ENCODE data around the gene TSFM.
A peak's percentile ranks its signal among the peaks of the same experiment; 100 is the strongest.

TSFM gene

DNA sequence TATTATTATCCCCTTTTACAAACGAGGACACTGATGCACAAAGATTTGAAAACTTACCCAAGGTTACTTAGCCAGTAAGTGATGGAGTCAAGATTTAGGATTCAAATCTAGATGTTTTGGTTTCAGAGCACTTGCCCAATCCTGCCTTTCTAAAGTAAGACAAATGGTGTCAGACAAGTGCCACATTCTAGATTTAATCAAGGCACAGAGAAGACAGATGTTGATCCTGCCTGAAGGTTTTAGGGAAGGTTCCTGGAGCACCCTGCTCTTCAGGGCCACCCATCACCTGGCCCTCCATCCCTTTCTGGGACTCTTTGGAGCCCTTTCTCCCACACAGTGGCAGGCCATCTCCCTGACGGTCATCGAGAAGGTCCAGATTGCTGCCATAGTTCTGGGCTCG, 24.8 kb upstream of the TSFM start:
- Histone ChIP-seq H3K27ac (ENCODE audit: low read length) (no peak overlapping the region), H3K9ac (ENCODE audit: low read length) (no peak overlapping the region), H3K36me3 (ENCODE audit: control insufficient read depth, low read depth, low read length) (no peaks in the 10 kb centered on the region), H3K4me3 (ENCODE audit: low read length) (no peak overlapping the region), H3K27me3 (ENCODE audit: control insufficient read depth, insufficient read depth, low read length) (peaks cover 47% of the 10 kb centered on the region), H3K9me3 (ENCODE audit: control insufficient read depth, low read depth, low read length) (no peaks in the 10 kb centered on the region), H3K4me1 (ENCODE audit: control insufficient read depth, low read depth, low read length) (peaks cover 14% of the 10 kb centered on the region)

- no peak overlapping the region for H3K4me3 ChIP-seq (ENCODE audit: low read length)
- no peak overlapping the region for H3K27ac ChIP-seq (ENCODE audit: low read length)
- H3K27me3 ChIP-seq (ENCODE audit: control insufficient read depth, insufficient read depth, low read length), result peaks cover 47% of the 10 kb centered on the region
- H3K4me1 ChIP-seq (ENCODE audit: control insufficient read depth, low read depth, low read length), result peaks cover 11% of the 10 kb centered on the region
- no peaks in the 10 kb centered on the region for H3K36me3 ChIP-seq (ENCODE audit: control insufficient read depth, low read depth, low read length)
- no peaks in the 10 kb centered on the region for H3K9me3 ChIP-seq (ENCODE audit: control insufficient read depth, low read depth, low read length)
- H3K9ac ChIP-seq (ENCODE audit: low read length), result no peak overlapping the region
Observed at GRCh38 chr12:57758552-57759359, 23.8 kb upstream of the TSFM start.

- H3K4me3 ChIP-seq (ENCODE audit: low read length), result no peak overlapping the region
- H3K4me1 ChIP-seq (ENCODE audit: control insufficient read depth, low read depth, low read length), result peaks cover 6% of the 10 kb centered on the region
- no peaks in the 10 kb centered on the region for H3K9me3 ChIP-seq (ENCODE audit: control insufficient read depth, low read depth, low read length)
- no peak overlapping the region for H3K27ac ChIP-seq (ENCODE audit: low read length)
- no peak overlapping the region for H3K9ac ChIP-seq (ENCODE audit: low read length)
- peaks cover 47% of the 10 kb centered on the region for H3K27me3 ChIP-seq (ENCODE audit: control insufficient read depth, insufficient read depth, low read length)
- H3K36me3 ChIP-seq (ENCODE audit: control insufficient read depth, low read depth, low read length), result no peaks in the 10 kb centered on the region
Observed at GRCh38 chr12:57759360-57759980, 23.1 kb upstream of the TSFM start.

GRCh38 chr12:57760347-57760982, 22.1 kb upstream of the TSFM start:
- no peak overlapping the region for H3K27ac ChIP-seq (ENCODE audit: low read length)
- no peak overlapping the region for H3K4me3 ChIP-seq (ENCODE audit: low read length)
- H3K4me1 ChIP-seq (ENCODE audit: control insufficient read depth, low read depth, low read length), result peaks cover 6% of the 10 kb centered on the region
- H3K9me3 ChIP-seq (ENCODE audit: control insufficient read depth, low read depth, low read length), result no peaks in the 10 kb centered on the region
- H3K27me3 ChIP-seq (ENCODE audit: control insufficient read depth, insufficient read depth, low read length), result peaks cover 55% of the 10 kb centered on the region
- no peak overlapping the region for H3K9ac ChIP-seq (ENCODE audit: low read length)
- no peaks in the 10 kb centered on the region for H3K36me3 ChIP-seq (ENCODE audit: control insufficient read depth, low read depth, low read length)

DNA sequence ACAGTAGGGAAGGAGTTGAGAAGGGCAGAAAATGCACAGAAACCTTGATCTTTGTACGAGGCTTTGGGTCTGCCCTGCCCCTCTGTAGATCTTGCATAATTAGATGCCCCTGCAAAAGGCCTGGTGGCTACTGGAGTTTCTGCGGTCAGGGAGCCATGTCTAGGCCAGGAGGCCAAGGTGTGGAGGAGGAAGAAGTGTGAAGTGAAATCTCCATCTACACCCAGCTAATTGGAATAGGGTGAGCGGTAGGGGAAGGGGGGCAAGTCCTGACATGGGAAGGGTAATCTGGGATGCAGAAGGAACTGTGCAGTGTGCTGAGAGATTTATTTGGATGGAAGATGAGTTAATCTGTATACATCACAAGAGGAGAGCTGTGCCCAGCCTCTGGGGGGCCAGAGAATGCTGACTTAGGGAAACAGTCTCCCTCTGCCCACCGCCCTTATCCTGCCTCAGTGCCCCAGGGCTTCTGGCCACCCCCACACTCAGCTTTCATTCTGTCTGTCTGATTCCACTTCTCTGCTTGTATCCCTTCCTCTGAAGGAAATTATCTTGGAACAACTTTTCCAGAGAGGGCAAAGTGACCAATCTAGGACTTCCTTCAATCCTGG, 21.1 kb upstream of the TSFM start:
- Histone ChIP-seq H3K9me3 (ENCODE audit: control insufficient read depth, low read depth, low read length) (no peaks in the 10 kb centered on the region), H3K27me3 (ENCODE audit: control insufficient read depth, insufficient read depth, low read length) (peaks cover 56% of the 10 kb centered on the region), H3K4me3 (ENCODE audit: low read length) (no peak overlapping the region), H3K36me3 (ENCODE audit: control insufficient read depth, low read depth, low read length) (no peaks in the 10 kb centered on the region), H3K4me1 (ENCODE audit: control insufficient read depth, low read depth, low read length) (peaks cover 6% of the 10 kb centered on the region), H3K27ac (ENCODE audit: low read length) (no peak overlapping the region), H3K9ac (ENCODE audit: low read length) (no peak overlapping the region)

- peaks cover 15% of the 10 kb centered on the region for H3K4me1 ChIP-seq (ENCODE audit: control insufficient read depth, low read depth, low read length)
- no peaks in the 10 kb centered on the region for H3K36me3 ChIP-seq (ENCODE audit: control insufficient read depth, low read depth, low read length)
- H3K27ac ChIP-seq (ENCODE audit: low read length), result no peak overlapping the region
- no peak overlapping the region for H3K9ac ChIP-seq (ENCODE audit: low read length)
- no peak overlapping the region for H3K4me3 ChIP-seq (ENCODE audit: low read length)
- H3K27me3 ChIP-seq (ENCODE audit: control insufficient read depth, insufficient read depth, low read length), result peaks cover 56% of the 10 kb centered on the region
- no peaks in the 10 kb centered on the region for H3K9me3 ChIP-seq (ENCODE audit: control insufficient read depth, low read depth, low read length)
Observed at GRCh38 chr12:57762463-57762862, 20.1 kb upstream of the TSFM start.

GRCh38 chr12:57763881-57764661, 18.5 kb upstream of the TSFM start:
- H3K27ac ChIP-seq (ENCODE audit: low read length), result no peak overlapping the region
- H3K36me3 ChIP-seq (ENCODE audit: control insufficient read depth, low read depth, low read length), result peaks cover 9% of the 10 kb centered on the region
- no peaks in the 10 kb centered on the region for H3K9me3 ChIP-seq (ENCODE audit: control insufficient read depth, low read depth, low read length)
- H3K27me3 ChIP-seq (ENCODE audit: control insufficient read depth, insufficient read depth, low read length), result peaks cover 55% of the 10 kb centered on the region
- H3K4me1 ChIP-seq (ENCODE audit: control insufficient read depth, low read depth, low read length), result peaks cover 17% of the 10 kb centered on the region
- no peak overlapping the region for H3K9ac ChIP-seq (ENCODE audit: low read length)
- peak overlapping the region; percentile 58 for H3K4me3 ChIP-seq (ENCODE audit: low read length)

GRCh38 chr12:57764662-57765002, 18.0 kb upstream of the TSFM start:
- peak overlapping the region; percentile 58 for H3K4me3 ChIP-seq (ENCODE audit: low read length)
- H3K27me3 ChIP-seq (ENCODE audit: control insufficient read depth, insufficient read depth, low read length), result peaks cover 55% of the 10 kb centered on the region
- H3K36me3 ChIP-seq (ENCODE audit: control insufficient read depth, low read depth, low read length), result peaks cover 14% of the 10 kb centered on the region
- H3K9ac ChIP-seq (ENCODE audit: low read length), result no peak overlapping the region
- no peak overlapping the region for H3K27ac ChIP-seq (ENCODE audit: low read length)
- no peaks in the 10 kb centered on the region for H3K9me3 ChIP-seq (ENCODE audit: control insufficient read depth, low read depth, low read length)
- peaks cover 17% of the 10 kb centered on the region for H3K4me1 ChIP-seq (ENCODE audit: control insufficient read depth, low read depth, low read length)

- H3K27ac ChIP-seq (ENCODE audit: low read length), result no peak overlapping the region
- H3K9me3 ChIP-seq (ENCODE audit: control insufficient read depth, low read depth, low read length), result no peaks in the 10 kb centered on the region
- no peak overlapping the region for H3K9ac ChIP-seq (ENCODE audit: low read length)
- H3K4me1 ChIP-seq (ENCODE audit: control insufficient read depth, low read depth, low read length), result peaks cover 17% of the 10 kb centered on the region
- peaks cover 55% of the 10 kb centered on the region for H3K27me3 ChIP-seq (ENCODE audit: control insufficient read depth, insufficient read depth, low read length)
- peaks cover 19% of the 10 kb centered on the region for H3K36me3 ChIP-seq (ENCODE audit: control insufficient read depth, low read depth, low read length)
- H3K4me3 ChIP-seq (ENCODE audit: low read length), result peak overlapping the region; percentile 58
Observed at GRCh38 chr12:57765003-57765697, 17.4 kb upstream of the TSFM start.

GRCh38 chr12:57765698-57766463, 16.7 kb upstream of the TSFM start:
- Histone ChIP-seq H3K27ac (ENCODE audit: low read length) (no peak overlapping the region), H3K9me3 (ENCODE audit: control insufficient read depth, low read depth, low read length) (no peaks in the 10 kb centered on the region), H3K9ac (ENCODE audit: low read length) (no peak overlapping the region), H3K4me1 (ENCODE audit: control insufficient read depth, low read depth, low read length) (peaks cover 17% of the 10 kb centered on the region), H3K36me3 (ENCODE audit: control insufficient read depth, low read depth, low read length) (peaks cover 26% of the 10 kb centered on the region), H3K27me3 (ENCODE audit: control insufficient read depth, insufficient read depth, low read length) (peaks cover 55% of the 10 kb centered on the region), H3K4me3 (ENCODE audit: low read length) (peak overlapping the region; percentile 58)
